Measurements from ENCODE around the gene LTBP1.
"Not testable (repeated sequence)": the region's sequence is repeated elsewhere in the genome, so short reads cannot be mapped to it uniquely, and the experiment has no call there.

Gene LTBP1

GRCh38 chr2:32960647-32961403 is 14.1 kb downstream of the LTBP1 start:
- DNase-seq (ENCODE audit: low read depth, low spot score) = no peak

GRCh38 chr2:32962690-32963089 is 15.9 kb downstream of the LTBP1 start:
- DNase-seq (ENCODE audit: low read depth, low spot score) = no peak

GRCh38 chr2:32963941-32964340 is 17.2 kb downstream of the LTBP1 start:
- DNase-seq (ENCODE audit: low read depth, low spot score) = no peak

GRCh38 chr2:32965523-32966171 is 18.9 kb downstream of the LTBP1 start:
- DNase-seq (ENCODE audit: low read depth, low spot score) = no peak

GRCh38 chr2:32969444-32970162 is 22.9 kb downstream of the LTBP1 start:
- DNase-seq (ENCODE audit: low read depth, low spot score) = no peak

GRCh38 chr2:32973772-32974171 is 27.0 kb downstream of the LTBP1 start:
- DNase-seq (ENCODE audit: low read depth, low spot score) = not testable (repeated sequence)

GRCh38 chr2:32976409-32977063 is 29.8 kb downstream of the LTBP1 start:
- DNase-seq (ENCODE audit: low read depth, low spot score) = no peak

GRCh38 chr2:32977228-32977758 is 30.5 kb downstream of the LTBP1 start:
- no peak for DNase-seq (ENCODE audit: low read depth, low spot score)

GRCh38 chr2:32981612-32982011 is 34.9 kb downstream of the LTBP1 start:
- no peak for DNase-seq (ENCODE audit: low read depth, low spot score)

- DNase-seq (ENCODE audit: low read depth, low spot score) = not testable (repeated sequence)
Observed at GRCh38 chr2:32983193-32983924, 36.6 kb downstream of the LTBP1 start.

- no peak for DNase-seq (ENCODE audit: low read depth, low spot score)
Observed at GRCh38 chr2:32986480-32986879, 39.7 kb downstream of the LTBP1 start.

- no peak for DNase-seq (ENCODE audit: low read depth, low spot score)
Observed at GRCh38 chr2:32988525-32988924, 41.8 kb downstream of the LTBP1 start.

GRCh38 chr2:32990556-32990955 is 43.8 kb downstream of the LTBP1 start:
- no peak for DNase-seq (ENCODE audit: low read depth, low spot score)

GRCh38 chr2:32991091-32991845 is 44.5 kb downstream of the LTBP1 start:
- DNase-seq (ENCODE audit: low read depth, low spot score) = no peak

- no peak for DNase-seq (ENCODE audit: low read depth, low spot score)
Observed at GRCh38 chr2:32993005-32993539, 46.3 kb downstream of the LTBP1 start.

GRCh38 chr2:32997705-32998104 is 51.0 kb downstream of the LTBP1 start:
- no peak for DNase-seq (ENCODE audit: low read depth, low spot score)

GRCh38 chr2:33000986-33001385 is 54.2 kb downstream of the LTBP1 start:
- DNase-seq (ENCODE audit: low read depth, low spot score) = no peak

- DNase-seq (ENCODE audit: low read depth, low spot score) = no peak
Observed at GRCh38 chr2:33001823-33002222, 55.1 kb downstream of the LTBP1 start.

- DNase-seq (ENCODE audit: low read depth, low spot score) = no peak
Observed at GRCh38 chr2:33002863-33003262, 56.1 kb downstream of the LTBP1 start.

- DNase-seq (ENCODE audit: low read depth, low spot score) = no peak
Observed at GRCh38 chr2:33005057-33005456, 58.3 kb downstream of the LTBP1 start.
